Glutamatergic neuron (in vitro differentiated cells): Measurements from ENCODE around the gene KCNMA1. TPM values are rescaled to one million over a fixed set of nuclear protein-coding genes. Genes with fewer than 3 reads are reported as not detected.
A peak's percentile ranks its signal among the peaks of the same experiment; 100 is the strongest.

Source experiments
- DNase-seq: peaks from one replicate; pipeline ENCODE4 v3.0.0; 2022
- H3K27ac Mint-ChIP-seq: one replicate; pipeline ENCODE4 v1.8.0; 2020; ENCODE audit warnings: mild to moderate bottlenecking, mixed read lengths, inconsistent platforms; ENCODE audit not compliant: unreplicated experiment
- H3K27me3 Mint-ChIP-seq: one replicate; pipeline ENCODE4 v1.8.0; 2020; ENCODE audit warnings: mild to moderate bottlenecking, moderate library complexity, mixed read lengths, inconsistent platforms; ENCODE audit not compliant: unreplicated experiment
- H3K36me3 Mint-ChIP-seq: one replicate; pipeline ENCODE4 v1.8.0; 2020; ENCODE audit warnings: mild to moderate bottlenecking, mixed read lengths, inconsistent platforms; ENCODE audit not compliant: unreplicated experiment
- H3K4me1 Mint-ChIP-seq: one replicate; pipeline ENCODE4 v1.8.0; 2020; ENCODE audit warnings: mild to moderate bottlenecking, low read depth, mixed read lengths, inconsistent platforms; ENCODE audit not compliant: unreplicated experiment
- H3K4me3 Mint-ChIP-seq: one replicate; pipeline ENCODE4 v1.8.0; 2020; ENCODE audit warnings: mild to moderate bottlenecking, mixed read lengths, inconsistent platforms; ENCODE audit not compliant: unreplicated experiment
- H3K9me3 Mint-ChIP-seq: one replicate; pipeline ENCODE4 v1.8.0; 2020; ENCODE audit warnings: mild to moderate bottlenecking, moderate library complexity, mixed read lengths, inconsistent platforms; ENCODE audit not compliant: unreplicated experiment
- CTCF ChIP-seq: fragments of 200-600 bp; sonication (generic); IDR thresholded peaks from one replicate; pipeline ENCODE4 v1.5.0; 2021; ENCODE audit not compliant: partially characterized antibody, unreplicated experiment
- total RNA-seq: library from RNA; stranded (reverse); fragmentation: NEBNext Ultra II Directional; extraction: Animal tissue kit (Norgen Biotek cat#: 25700); gene quantifications from one replicate; pipeline ENCODE4 v1.2.1, GENCODE V29; 2021; ENCODE audit not compliant: unreplicated experiment

KCNMA1 gene
- total RNA-seq, 1 donor from 2014 or later: 3.2 TPM

GRCh38 chr10:76879116-76879913, 758.3 kb downstream of the KCNMA1 start:
- DNase-seq: no peak
- Mint-ChIP-seq H3K36me3 (no peaks in the 10 kb centered on the region), H3K9me3 (no peaks in the 10 kb centered on the region), H3K27me3 (peaks cover 2% of the 10 kb centered on the region), H3K4me1 (peaks cover 13% of the 10 kb centered on the region), H3K27ac (peak overlapping the region; percentile 53), H3K4me3 (peak overlapping the region; percentile 11)
- TF ChIP-seq CTCF: no peak

GRCh38 chr10:76878514-76878913, 759.1 kb downstream of the KCNMA1 start:
- no peak overlapping the region for H3K27ac Mint-ChIP-seq
- H3K27me3 Mint-ChIP-seq: peaks cover 3% of the 10 kb centered on the region
- H3K4me3 Mint-ChIP-seq: no peak overlapping the region
- H3K4me1 Mint-ChIP-seq: peaks cover 13% of the 10 kb centered on the region
- H3K36me3 Mint-ChIP-seq: no peaks in the 10 kb centered on the region
- no peak for TF ChIP-seq CTCF
- no peaks in the 10 kb centered on the region for H3K9me3 Mint-ChIP-seq
- no peak for DNase-seq

- TF ChIP-seq CTCF: no peak
- H3K27ac Mint-ChIP-seq: no peak overlapping the region
- H3K9me3 Mint-ChIP-seq: peaks cover 3% of the 10 kb centered on the region
Measured at GRCh38 chr10:76874896-76875295, 762.7 kb downstream of the KCNMA1 start.

GRCh38 chr10:76874176-76874575, 763.4 kb downstream of the KCNMA1 start:
- no peak overlapping the region for H3K4me3 Mint-ChIP-seq
- no peaks in the 10 kb centered on the region for H3K36me3 Mint-ChIP-seq
- H3K27me3 Mint-ChIP-seq: peaks cover 5% of the 10 kb centered on the region
- peaks cover 7% of the 10 kb centered on the region for H3K4me1 Mint-ChIP-seq
- no peak for TF ChIP-seq CTCF
- DNase-seq: no peak
- peaks cover 3% of the 10 kb centered on the region for H3K9me3 Mint-ChIP-seq
- H3K27ac Mint-ChIP-seq: no peak overlapping the region

More at GRCh38 chr10:76874896-76875295, 762.7 kb downstream of the KCNMA1 start:
- Mint-ChIP-seq H3K4me3 (no peak overlapping the region), H3K4me1 (peaks cover 12% of the 10 kb centered on the region), H3K36me3 (no peaks in the 10 kb centered on the region), H3K27me3 (peaks cover 5% of the 10 kb centered on the region)
- no peak for DNase-seq

GRCh38 chr10:76871697-76872295, 765.8 kb downstream of the KCNMA1 start:
- Mint-ChIP-seq H3K4me3 (no peak overlapping the region), H3K36me3 (no peaks in the 10 kb centered on the region), H3K27ac (no peak overlapping the region), H3K4me1 (peaks cover 5% of the 10 kb centered on the region), H3K9me3 (peaks cover 3% of the 10 kb centered on the region), H3K27me3 (peaks cover 4% of the 10 kb centered on the region)
- no peak for DNase-seq
- TF ChIP-seq CTCF: no peak
